Muscle layer of colon (tissue), 2 donors: ENCODE results near the gene PIGM.

Source experiments
- H3K27ac ChIP-seq: one replicate; pipeline ENCODE4 v1.7.0; 2013; ENCODE audit warnings: low read depth, mild to moderate bottlenecking, low read length, moderate library complexity
- H3K27me3 ChIP-seq, 2 donors: one replicate each; pipeline ENCODE4 v1.7.0; 2013; ENCODE audit warnings: low read length in 2 of 2, mild to moderate bottlenecking in 2 of 2; ENCODE audit not compliant: insufficient read depth in 2 of 2, control insufficient read depth in 1 of 2
- H3K36me3 ChIP-seq: one replicate; pipeline ENCODE4 v1.7.0; 2013; ENCODE audit warnings: mild to moderate bottlenecking, low read length; ENCODE audit not compliant: insufficient read depth
- H3K4me1 ChIP-seq: one replicate; pipeline ENCODE4 v1.7.0; 2013; ENCODE audit warnings: mild to moderate bottlenecking, low read length; ENCODE audit not compliant: insufficient read depth
- H3K4me3 ChIP-seq, 2 donors: one replicate each; pipeline ENCODE4 v1.7.0; 2013; ENCODE audit warnings: low read length in 2 of 2, low read depth in 1 of 2, mild to moderate bottlenecking in 1 of 2, moderate library complexity in 1 of 2
- H3K9ac ChIP-seq: one replicate; pipeline ENCODE4 v1.7.0; 2013; ENCODE audit warnings: low read length
- H3K9me3 ChIP-seq: one replicate; pipeline ENCODE4 v1.7.0; 2013; ENCODE audit warnings: mild to moderate bottlenecking, low read length
- donor health status: abdominal sarcoma.
- donor health status: Adenocarcinoma of cecum.

Gene PIGM

DNA sequence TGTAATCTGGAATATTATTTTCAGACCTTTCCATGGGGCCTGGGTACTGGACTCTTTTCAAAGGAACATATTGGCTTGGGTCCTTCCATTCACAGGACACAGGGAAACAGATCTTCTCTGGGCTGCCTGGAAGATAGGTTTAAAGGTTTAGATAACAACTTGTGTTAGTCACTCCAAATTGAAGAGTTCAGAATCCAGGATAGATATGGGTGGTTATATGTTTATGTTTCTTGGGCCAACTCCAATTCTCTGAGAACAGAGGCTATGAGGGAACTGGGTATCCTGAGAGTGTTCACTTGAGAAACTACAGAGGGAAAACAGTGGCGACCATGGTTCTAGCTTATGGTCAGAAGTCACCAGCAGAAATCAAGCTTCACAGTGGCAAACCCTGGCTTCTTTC, 8.7 kb upstream of the PIGM start:
- Histone ChIP-seq H3K9ac (no peak overlapping the region), H3K4me3 (no peak overlapping the region), H3K9me3 (no peaks in the 10 kb centered on the region)

DNA sequence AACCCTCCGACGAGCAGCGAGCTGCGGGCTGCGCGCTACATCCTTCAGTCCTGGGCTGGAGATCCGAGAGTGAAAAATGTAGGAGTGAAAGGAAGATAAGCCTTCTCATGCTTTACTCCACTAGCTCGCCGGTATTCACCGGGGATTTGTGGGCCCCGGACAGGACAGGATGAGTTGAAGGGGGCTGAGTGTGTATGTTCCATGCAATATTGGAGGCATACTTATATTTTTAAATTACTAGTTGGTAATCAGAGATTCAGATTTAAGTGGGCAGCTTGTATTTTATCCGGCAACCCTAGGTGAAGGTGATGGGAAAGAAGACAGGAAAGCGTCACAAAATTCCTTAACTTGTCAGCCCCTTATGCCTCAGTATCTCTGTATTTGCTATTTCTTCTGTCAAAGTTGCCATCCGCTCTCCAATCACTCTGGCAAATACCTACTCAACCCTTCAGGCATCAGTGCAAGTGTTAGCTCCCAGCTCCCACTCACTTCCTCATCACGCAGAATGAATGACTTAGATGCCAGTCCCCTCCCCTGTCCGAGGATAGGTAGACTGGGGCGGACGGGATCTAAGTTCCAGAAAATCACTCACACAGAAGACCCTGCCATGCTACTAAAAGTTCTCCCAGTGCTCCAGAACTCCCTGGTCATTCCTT, 503 bp upstream of the PIGM start:
- Histone ChIP-seq H3K9ac (peak overlapping the region; percentile 36), H3K9me3 (no peaks in the 10 kb centered on the region), H3K36me3 (no peaks in the 10 kb centered on the region), H3K27me3 (no peaks in the 10 kb centered on the region), H3K4me1 (peaks cover 20% of the 10 kb centered on the region), H3K27ac (peak overlapping the region; percentile 63), H3K4me3 (peak overlapping the region; percentile 43 to 96)

More for the DNA sequence above, 8.7 kb upstream of the PIGM start:
- Histone ChIP-seq H3K36me3 (no peaks in the 10 kb centered on the region), H3K4me1 (no peaks in the 10 kb centered on the region), H3K27me3 (no peaks in the 10 kb centered on the region), H3K27ac (no peak overlapping the region)

DNA sequence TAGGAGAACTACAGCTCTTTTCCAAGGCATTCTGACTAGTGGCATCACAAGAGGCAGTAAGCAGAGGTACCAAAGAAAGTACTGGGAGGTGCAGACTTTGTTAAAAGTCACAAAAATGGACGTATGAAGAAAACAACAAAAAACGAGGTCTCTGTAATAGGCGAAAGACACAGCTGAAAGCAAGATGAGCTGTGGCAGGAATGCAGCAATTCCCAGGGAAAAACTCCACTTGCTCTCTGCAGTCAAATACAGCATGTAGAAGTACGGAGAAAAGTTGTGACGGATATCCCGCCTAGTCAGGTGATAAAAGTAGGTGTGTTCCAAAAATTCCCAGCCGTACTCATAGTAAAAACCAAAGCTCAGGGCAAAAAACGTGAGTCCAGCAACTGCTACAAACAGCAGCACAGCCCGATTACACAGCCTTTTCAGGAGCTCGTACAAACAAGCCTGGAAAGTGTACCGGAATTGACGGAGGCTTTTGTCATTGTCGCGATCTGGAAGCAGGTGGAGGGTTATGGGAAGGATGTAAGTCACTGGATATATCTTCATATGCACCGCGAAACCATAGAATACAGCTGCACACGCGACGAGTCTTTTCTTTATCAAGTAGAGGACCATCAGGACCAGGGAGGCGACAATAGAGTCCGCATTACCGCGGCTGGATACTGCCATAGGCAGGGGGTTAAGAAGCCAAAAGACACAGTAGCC, 979 bp downstream of the PIGM start:
- H3K27ac ChIP-seq = no peak overlapping the region
- H3K36me3 ChIP-seq = no peaks in the 10 kb centered on the region
- peak overlapping the region; percentile 83 for H3K9ac ChIP-seq
- peak overlapping the region; percentile 43 to 96 for H3K4me3 ChIP-seq
- peaks cover 20% of the 10 kb centered on the region for H3K4me1 ChIP-seq
- H3K9me3 ChIP-seq = no peaks in the 10 kb centered on the region
- no peaks in the 10 kb centered on the region for H3K27me3 ChIP-seq

DNA sequence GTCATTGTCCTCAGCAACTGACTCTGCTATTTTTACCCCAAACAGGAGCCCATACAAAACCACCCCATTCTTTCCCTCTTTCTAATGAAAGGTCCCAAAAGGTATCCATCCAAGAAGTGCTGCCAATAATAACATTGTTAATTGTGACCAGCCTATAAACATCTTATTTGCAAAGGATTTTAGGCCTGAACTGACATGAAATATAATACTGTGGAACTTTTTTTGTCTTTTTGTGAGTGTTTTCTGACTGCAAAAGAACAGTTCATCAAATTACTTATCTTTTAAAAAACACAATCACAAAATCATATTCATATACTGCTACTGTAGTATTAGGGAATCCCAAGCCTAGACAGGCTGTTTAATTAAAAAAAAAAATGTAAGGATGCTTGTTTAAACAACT, 3.4 kb downstream of the PIGM start:
- no peak overlapping the region for H3K9ac ChIP-seq
- peaks cover 20% of the 10 kb centered on the region for H3K4me1 ChIP-seq
- H3K9me3 ChIP-seq = no peaks in the 10 kb centered on the region
- H3K27me3 ChIP-seq = no peaks in the 10 kb centered on the region
- no peak overlapping the region for H3K4me3 ChIP-seq
- H3K36me3 ChIP-seq = no peaks in the 10 kb centered on the region
- no peak overlapping the region for H3K27ac ChIP-seq

DNA sequence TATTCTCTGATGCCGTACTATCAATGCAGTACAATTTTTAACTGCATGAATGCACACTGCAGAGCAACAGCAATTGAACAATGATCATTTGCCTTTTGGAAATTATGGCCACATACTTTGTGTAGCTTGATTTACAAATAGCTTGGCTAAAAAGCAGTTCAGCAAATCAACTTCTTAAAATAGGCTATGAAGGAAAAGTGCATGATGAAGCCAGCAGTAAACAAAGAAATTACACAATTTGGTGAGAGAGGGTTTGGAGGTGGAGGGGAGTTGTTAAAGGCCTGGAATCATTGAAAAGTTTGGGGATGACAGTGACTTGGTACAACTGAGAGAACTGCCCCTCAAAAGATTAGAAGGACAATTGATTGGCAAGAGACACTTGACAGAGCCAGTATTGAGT, 6.5 kb downstream of the PIGM start:
- H3K9ac ChIP-seq = no peak overlapping the region
- H3K4me3 ChIP-seq = no peak overlapping the region
- H3K27me3 ChIP-seq = no peaks in the 10 kb centered on the region
- no peak overlapping the region for H3K27ac ChIP-seq
- no peaks in the 10 kb centered on the region for H3K9me3 ChIP-seq
- H3K4me1 ChIP-seq = peaks cover 6% of the 10 kb centered on the region
- H3K36me3 ChIP-seq = no peaks in the 10 kb centered on the region

DNA sequence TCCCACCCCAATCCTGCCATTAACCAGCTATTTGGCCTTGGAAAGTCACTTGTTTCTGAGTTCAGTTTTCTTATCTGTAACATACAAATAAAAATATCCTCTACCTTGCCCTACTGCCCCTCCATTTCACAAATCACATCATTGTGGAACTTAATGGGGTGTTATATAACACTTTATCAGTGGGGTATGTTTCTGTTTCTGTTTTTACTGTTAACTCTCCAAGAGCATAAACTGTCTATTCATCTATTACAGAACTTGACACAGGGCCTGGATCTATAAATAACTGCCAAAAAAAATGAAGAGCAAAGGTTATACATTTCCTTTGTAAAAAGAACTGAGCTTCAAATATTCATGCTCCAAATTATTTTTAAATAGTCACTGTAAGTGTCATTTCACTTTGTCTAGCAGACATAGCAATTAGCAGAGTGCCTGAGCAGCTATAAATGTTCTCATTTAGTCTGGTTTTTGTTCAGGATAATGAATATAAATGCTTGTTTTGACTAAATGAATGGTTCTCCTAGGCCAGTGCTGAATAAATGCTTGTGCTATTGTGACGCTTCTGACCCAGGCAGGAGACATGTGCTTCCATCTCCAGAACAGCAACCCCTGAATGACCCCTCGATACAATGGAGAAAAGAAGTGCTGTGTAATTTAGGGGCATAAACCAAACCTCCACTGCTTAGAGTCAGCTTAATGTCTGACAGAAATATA, 7.4 kb downstream of the PIGM start:
- Histone ChIP-seq H3K36me3 (no peaks in the 10 kb centered on the region), H3K4me3 (no peak overlapping the region), H3K9ac (no peak overlapping the region), H3K4me1 (peaks cover under 1% of the 10 kb centered on the region), H3K27me3 (no peaks in the 10 kb centered on the region), H3K9me3 (no peaks in the 10 kb centered on the region), H3K27ac (no peak overlapping the region)

DNA sequence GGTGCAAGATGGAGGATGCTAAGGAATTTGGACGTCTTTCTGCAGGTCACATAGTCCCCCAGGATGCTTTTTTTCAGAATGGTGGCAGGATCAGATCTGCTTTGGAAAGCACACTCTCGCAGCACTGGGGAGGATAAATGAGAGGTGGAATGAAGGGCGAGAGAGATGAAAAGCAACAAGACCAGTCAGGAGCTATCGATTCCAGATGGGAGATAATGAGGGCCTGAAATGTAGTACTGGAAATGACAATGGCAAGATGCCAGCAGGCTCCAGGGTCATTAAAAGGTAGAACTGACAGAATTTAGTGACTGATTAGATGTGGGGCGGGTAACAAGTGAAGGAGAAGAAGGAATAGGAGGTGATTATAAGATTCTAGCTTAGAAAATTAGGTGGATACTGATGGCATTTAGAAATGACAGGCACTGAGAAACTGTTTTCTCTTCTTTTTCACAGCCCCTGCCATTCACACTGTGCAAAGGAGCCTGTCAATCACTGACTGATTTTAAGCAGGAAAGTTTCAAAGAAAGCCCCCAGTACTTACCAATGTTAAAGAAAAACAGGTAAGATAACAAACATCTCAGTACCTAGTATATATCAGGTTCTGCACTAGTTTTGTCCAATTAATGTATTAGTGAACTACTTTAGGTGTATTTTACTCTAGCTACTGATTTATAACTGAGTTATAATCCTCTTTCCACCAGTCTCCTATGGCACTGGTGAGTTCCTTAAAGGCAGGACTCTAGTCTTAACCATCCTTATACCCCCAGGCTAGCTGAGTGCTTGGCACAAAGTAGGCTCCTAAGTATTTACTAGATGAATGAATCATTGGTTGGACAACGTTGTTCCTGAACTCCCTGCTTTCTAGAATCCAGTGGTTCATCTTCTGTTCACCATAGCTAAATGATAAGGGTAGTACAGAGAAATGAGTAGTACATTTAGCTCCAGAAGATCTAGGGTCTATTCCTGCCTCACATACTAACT, 9.2 kb downstream of the PIGM start:
- no peak overlapping the region for H3K27ac ChIP-seq
- no peaks in the 10 kb centered on the region for H3K36me3 ChIP-seq
- H3K4me3 ChIP-seq = no peak overlapping the region
- no peaks in the 10 kb centered on the region for H3K27me3 ChIP-seq
- peaks cover 6% of the 10 kb centered on the region for H3K4me1 ChIP-seq
- H3K9me3 ChIP-seq = no peaks in the 10 kb centered on the region
- no peak overlapping the region for H3K9ac ChIP-seq

DNA sequence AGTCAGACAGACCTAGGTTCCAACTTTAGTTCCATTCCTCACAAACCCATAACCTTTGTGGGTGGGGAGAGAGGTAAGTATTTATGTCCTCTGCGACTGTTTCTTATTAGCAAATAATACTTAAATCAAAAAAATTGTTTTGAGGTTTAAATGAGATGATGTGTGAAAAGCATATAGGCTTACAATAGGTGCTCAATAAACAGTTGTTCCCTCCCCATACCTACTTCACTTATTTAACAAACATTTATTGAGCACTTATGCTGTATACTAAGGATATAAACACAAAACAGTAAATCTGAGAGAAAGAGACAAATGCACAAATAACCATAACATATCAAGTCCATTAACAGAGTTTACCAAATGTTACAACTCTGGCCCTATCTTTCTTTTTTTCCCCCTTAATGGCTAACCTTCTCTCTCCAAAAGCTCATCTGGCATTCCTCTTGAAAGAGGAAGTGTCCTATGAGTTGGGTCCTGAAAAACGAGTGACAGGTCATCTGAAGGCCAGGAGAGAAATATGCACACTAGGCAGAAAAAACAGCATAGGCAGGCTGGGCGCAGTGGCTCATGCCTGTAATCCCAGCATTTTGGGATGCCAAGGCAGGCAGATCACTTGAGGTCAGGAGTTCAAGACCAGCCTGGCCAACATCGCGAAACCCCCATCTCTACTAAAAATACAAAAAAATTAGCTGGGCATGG, 10.3 kb downstream of the PIGM start:
- no peak overlapping the region for H3K27ac ChIP-seq
- H3K9ac ChIP-seq = no peak overlapping the region
- H3K4me1 ChIP-seq = peaks cover 6% of the 10 kb centered on the region
- H3K36me3 ChIP-seq = no peaks in the 10 kb centered on the region
- no peaks in the 10 kb centered on the region for H3K27me3 ChIP-seq
- no peaks in the 10 kb centered on the region for H3K9me3 ChIP-seq
- no peak overlapping the region for H3K4me3 ChIP-seq

DNA sequence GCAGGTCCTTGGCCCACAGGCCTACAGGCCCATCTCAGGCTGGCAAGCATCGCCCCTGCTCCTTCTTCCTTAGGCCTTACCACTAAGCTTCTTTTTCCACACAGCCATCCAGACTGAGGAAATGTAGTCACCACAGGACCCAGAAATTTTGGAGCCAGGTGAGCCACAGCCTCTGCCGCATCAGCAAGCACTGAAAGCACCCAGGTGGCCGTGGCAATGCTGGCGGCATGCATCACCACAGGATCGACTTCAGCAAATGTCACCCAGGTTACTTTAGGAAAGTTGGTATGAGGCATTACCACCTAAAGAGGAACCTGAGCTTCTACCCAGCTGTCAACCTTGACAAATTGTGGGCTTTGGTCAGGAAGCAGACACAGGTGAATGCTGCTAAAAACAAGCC, 11.6 kb downstream of the PIGM start:
- Histone ChIP-seq H3K27ac (no peak overlapping the region), H3K27me3 (no peaks in the 10 kb centered on the region), H3K4me3 (no peak overlapping the region), H3K9ac (no peak overlapping the region), H3K9me3 (no peaks in the 10 kb centered on the region), H3K4me1 (peaks cover 6% of the 10 kb centered on the region), H3K36me3 (no peaks in the 10 kb centered on the region)

DNA sequence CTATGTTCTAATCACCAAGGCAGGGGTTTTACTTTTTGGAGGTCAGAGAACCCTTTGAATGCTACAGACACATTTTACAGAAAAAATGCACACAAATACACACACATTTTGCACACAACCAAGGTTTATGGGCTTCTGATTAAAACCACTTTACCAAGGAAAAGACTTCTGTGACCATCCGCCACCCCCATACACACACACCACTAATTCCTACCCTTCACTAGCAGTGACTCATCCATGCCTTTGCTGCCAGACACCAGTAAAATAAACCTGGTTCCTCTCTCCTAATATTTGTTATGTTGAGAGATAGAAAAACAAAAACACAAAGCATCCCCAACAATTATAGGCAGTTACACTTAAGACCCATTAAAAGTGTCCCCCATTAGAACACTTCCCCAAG, 12.9 kb downstream of the PIGM start:
- no peak overlapping the region for H3K9ac ChIP-seq
- peaks cover 6% of the 10 kb centered on the region for H3K4me1 ChIP-seq
- no peaks in the 10 kb centered on the region for H3K36me3 ChIP-seq

More for the DNA sequence above, 12.9 kb downstream of the PIGM start:
- Histone ChIP-seq H3K4me3 (no peak overlapping the region), H3K27me3 (no peaks in the 10 kb centered on the region), H3K9me3 (no peaks in the 10 kb centered on the region), H3K27ac (no peak overlapping the region)
